Measurements from ENCODE around the gene GLCCI1. TPM values are rescaled to one million over a fixed set of nuclear protein-coding genes. Genes with fewer than 3 reads are reported as not detected.

The GLCCI1 gene
- polyA plus RNA-seq, 1 donor, result 14.6 TPM

GRCh38 chr7:7962851-7963250 is 5.7 kb upstream of the GLCCI1 start:
- no peak for DNase-seq (ENCODE audit: low read depth)

DNA sequence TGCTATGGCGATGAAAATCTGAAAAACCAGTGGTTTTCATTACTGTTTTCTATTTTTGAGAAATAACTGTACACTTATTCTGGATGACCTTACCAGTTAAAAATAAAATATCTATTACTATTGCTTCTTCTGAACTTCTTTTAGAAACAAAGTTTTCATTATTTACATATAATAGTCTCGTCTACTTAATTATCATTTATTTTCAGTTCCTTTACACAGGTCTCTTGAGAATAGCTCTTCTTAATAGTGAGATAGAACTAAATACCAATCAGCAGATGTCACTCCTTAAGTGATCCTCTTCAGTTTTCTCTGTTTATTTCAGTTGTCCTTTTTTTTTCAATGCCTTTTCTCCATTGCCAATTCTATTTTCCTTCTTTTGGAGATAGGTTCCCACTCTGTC is 4.3 kb upstream of the GLCCI1 start:
- no peak for DNase-seq (ENCODE audit: low read depth)

- no peak for DNase-seq (ENCODE audit: low read depth)
Measured at GRCh38 chr7:7964691-7965090, 3.9 kb upstream of the GLCCI1 start.

- DNase-seq (ENCODE audit: low read depth), result no peak
Measured at GRCh38 chr7:7965301-7965700, 3.3 kb upstream of the GLCCI1 start.

GRCh38 chr7:7966141-7966734 is 2.4 kb upstream of the GLCCI1 start:
- DNase-seq (ENCODE audit: low read depth), result no peak

- no peak for DNase-seq (ENCODE audit: low read depth)
Measured at GRCh38 chr7:7967886-7968543, 581 bp upstream of the GLCCI1 start.

- DNase-seq (ENCODE audit: low read depth), result no peak
Measured at GRCh38 chr7:7969306-7970236, 975 bp downstream of the GLCCI1 start.

DNA sequence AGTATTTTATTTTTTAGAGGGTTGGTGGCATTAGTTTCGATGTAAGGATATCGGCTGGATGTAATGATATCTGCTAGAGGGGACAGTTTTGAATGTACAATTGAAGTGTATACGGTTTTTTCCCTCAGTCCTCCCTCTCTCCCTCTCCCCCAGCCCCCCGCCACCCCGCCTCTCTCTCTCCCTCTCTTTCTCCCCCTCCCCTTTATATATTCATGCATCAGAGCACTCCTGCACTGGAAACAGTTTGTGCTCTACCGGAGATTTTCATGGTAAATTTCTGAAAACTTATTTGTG is 1.6 kb downstream of the GLCCI1 start:
- no peak for DNase-seq (ENCODE audit: low read depth)

- no peak for DNase-seq (ENCODE audit: low read depth)
Measured at GRCh38 chr7:7970531-7971307, 2.1 kb downstream of the GLCCI1 start.

- no peak for DNase-seq (ENCODE audit: low read depth)
Measured at GRCh38 chr7:7971308-7972040, 2.9 kb downstream of the GLCCI1 start.

DNA sequence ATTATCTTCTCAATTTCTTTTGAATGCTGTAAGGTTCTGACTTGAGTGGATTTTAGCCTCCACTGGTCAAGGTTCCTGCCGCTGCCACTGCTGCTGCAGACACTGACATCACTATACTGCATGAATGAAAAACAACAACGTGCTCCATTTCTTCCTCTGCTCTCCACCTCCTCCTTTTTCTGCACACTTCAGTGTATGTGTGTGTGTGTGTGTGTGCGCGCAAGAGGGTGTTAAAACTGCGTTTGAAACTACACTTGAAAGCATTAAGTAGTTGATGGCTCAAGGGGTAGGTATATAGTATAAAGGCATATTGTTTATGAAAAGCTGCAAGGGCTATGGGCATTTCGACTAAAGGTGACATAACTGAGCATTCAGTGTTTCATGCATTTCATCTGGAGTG is 3.5 kb downstream of the GLCCI1 start:
- DNase-seq (ENCODE audit: low read depth), result no peak

- DNase-seq (ENCODE audit: low read depth), result no peak
Measured at GRCh38 chr7:7972922-7973594, 4.5 kb downstream of the GLCCI1 start.

DNA sequence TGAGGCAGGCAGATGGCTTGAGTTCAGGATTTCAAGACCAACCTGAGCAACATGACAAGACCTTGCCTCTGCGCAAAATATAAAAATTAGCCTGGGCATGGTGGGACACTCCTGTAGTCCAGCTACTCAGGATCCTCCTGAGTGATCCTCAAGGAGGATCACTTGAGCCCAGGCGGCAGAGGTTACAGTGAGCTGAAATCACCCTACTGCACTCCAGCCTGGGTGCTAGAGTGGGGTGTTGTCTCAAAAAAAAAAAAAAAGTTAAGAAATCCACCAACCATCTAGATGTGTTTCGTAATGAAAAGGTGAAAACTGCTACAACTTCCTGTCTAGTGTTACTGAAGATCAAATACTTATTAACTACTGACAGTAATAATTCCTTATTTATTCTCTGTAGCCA is 8.1 kb downstream of the GLCCI1 start:
- no peak for DNase-seq (ENCODE audit: low read depth)

DNA sequence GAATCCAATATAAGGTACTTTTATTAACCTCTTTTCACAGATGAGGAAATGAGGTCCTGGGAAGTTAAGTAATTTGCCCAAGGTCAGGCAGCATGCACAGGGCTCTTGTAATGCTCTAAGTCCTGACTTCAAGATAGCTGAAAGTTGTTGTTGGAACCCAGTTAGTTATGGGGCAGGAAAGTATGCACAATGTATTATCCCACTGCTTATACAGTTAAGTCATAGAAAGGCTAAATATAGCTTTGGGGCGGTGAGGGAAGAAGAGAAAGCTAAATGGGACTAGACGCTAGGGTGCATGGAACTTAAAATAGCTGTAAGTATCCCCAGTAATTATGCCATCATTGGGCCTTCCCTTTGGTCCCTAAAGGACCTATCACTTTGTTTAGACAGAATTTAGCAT is 9.2 kb downstream of the GLCCI1 start:
- no peak for DNase-seq (ENCODE audit: low read depth)

- DNase-seq (ENCODE audit: low read depth), result no peak
Measured at GRCh38 chr7:7978860-7979259, 10.3 kb downstream of the GLCCI1 start.

- no peak for DNase-seq (ENCODE audit: low read depth)
Measured at GRCh38 chr7:7979558-7979957, 11.0 kb downstream of the GLCCI1 start.

GRCh38 chr7:7980134-7980533 is 11.5 kb downstream of the GLCCI1 start:
- no peak for DNase-seq (ENCODE audit: low read depth)

DNA sequence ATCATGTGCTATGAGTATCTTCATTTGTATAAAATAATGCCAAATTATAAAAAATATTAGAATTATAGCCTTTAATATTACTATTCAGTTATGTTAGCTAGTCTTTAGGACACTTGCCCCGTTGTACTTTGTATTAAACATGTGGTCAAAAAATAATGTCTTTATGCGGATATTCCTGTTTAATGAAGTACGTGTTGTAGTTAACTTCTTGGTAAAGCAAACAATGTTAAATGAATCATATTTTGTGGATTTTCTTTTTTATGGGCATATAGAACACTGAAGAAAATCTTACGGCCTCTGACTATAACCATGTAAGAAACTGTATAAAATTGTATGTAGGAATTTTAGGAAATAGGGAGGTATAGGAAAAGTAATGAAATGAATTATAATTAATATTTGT is 14.3 kb downstream of the GLCCI1 start:
- DNase-seq (ENCODE audit: low read depth), result no peak

DNA sequence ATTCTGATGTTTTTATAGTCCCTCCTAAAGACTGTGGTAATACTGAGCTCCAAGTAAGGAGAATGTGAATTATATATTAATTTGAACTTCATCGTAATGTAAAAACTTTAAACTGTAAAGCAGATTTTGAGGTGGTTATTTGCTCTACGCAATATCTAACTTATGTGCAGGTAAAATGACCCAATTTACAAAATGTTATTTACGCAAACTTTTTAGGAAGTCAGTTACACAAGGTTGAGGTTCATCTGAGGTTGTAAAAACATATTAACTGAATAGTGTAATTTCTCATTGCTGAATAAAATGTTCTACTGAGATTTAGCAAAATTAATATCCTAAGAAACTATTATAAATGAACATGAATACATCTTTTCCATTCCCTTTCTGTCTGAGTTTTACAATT is 15.8 kb downstream of the GLCCI1 start:
- DNase-seq (ENCODE audit: low read depth), result no peak

GRCh38 chr7:7988706-7989105 is 20.1 kb downstream of the GLCCI1 start:
- no peak for DNase-seq (ENCODE audit: low read depth)

- no peak for DNase-seq (ENCODE audit: low read depth)
Measured at GRCh38 chr7:7989133-7989532, 20.5 kb downstream of the GLCCI1 start.

Data from forelimb muscle (tissue), 1 donor.